ENCODE results near the gene ZFPM1.

The ZFPM1 gene

DNA sequence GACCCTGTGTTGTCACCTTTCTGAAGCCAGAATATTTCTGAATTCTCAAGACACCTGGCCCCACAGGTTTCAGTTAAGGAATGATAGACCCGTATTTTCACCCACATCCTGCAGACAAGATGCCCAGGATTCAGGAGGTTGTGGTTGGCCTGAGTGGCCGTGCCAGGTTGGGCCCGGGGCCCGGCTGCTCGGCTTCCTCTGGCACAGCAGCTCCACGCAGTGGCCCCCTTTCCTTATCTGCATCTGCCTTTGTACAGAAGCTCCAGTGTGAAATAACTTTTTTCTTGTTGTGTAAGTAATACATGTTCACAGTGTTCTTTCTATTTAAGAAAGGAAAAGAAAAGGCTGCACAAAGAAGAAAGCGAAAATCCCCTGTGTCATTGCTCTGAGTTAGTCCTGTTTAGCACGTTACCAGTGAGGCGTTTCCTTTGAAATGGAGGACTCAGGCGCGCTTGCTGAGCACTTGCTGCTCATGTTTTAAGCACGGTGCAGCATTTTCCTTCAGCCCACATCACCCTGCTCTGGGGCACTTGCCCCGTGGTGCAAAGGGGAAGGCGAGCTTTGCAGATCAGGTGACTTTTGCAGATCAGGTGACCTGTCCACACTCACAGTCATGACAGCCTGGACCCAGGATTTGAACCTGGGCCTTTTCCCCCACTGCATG is 130.0 kb downstream of the ZFPM1 start:
- TF ChIP-seq CTCF (IDR thresholded peaks at IDR 0.05; ENCODE audit: insufficient read depth, low read length, poor library complexity, severe bottlenecking) (no peak), EZH2phosphoT487 (conservative IDR thresholded peaks at IDR 0.05; ENCODE audit: low read length) (no peak)
- no peaks in the 10 kb centered on the region for H3K36me3 ChIP-seq (ENCODE audit: low read length)

DNA sequence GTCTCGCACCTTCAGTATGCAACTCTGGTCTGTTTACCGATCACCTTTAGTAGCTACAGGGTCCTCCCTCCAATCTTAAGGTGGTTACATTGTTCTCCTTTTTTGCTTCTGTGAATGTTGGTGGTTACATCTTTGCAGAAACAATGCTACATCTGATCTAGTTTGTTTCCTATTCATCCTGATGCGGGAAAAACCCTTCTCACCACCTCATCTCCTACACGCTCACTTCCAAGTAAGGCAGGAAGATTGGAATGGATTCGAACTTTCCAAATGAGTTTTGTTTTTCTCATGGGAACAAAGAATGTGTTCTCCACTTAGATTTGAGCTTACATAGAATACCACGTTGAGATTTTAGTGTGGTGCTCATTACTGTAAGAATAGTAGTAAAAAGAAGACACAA is 131.6 kb downstream of the ZFPM1 start:
- Histone ChIP-seq H3K27me3 (ENCODE audit: low read length) (no peaks in the 10 kb centered on the region), H3F3A (ENCODE audit: insufficient read depth) (no peaks in the 10 kb centered on the region), H2AFZ (ENCODE audit: low read depth, low read length, severe bottlenecking) (no peak overlapping the region), H3K27ac (ENCODE audit: low read depth, low read length) (no peak overlapping the region), H3K9ac (ENCODE audit: low read length) (no peak overlapping the region), H3K9me2 (replicated peaks; ENCODE audit: insufficient read depth, low read length) (no peaks in the 10 kb centered on the region), H3K4me3 (ENCODE audit: insufficient read depth, low read length, poor library complexity, severe bottlenecking) (no peak overlapping the region), H3K79me2 (ENCODE audit: insufficient read depth, low read length) (peaks cover 55% of the 10 kb centered on the region), H3K36me3 (ENCODE audit: low read length) (no peaks in the 10 kb centered on the region), H3K4me2 (ENCODE audit: low read depth, low read length, poor library complexity, severe bottlenecking) (no peak overlapping the region), H4K20me1 (ENCODE audit: low read depth, low read length) (no peaks in the 10 kb centered on the region; the same call in 1 of the 2 replicates), H3K9me3 (ENCODE audit: insufficient read depth, low read length) (no peaks in the 10 kb centered on the region)
- TF ChIP-seq CTCF (IDR thresholded peaks at IDR 0.05; ENCODE audit: insufficient read depth, low read length, poor library complexity, severe bottlenecking): no peak
- no peak for TF ChIP-seq EZH2phosphoT487 (conservative IDR thresholded peaks at IDR 0.05; ENCODE audit: low read length)

More for the DNA sequence above, 130.0 kb downstream of the ZFPM1 start:
- Histone ChIP-seq H3K9ac (ENCODE audit: low read length) (no peak overlapping the region), H4K20me1 (ENCODE audit: low read depth, low read length) (no peaks in the 10 kb centered on the region; the same call in 1 of the 2 replicates), H3K4me2 (ENCODE audit: low read depth, low read length, poor library complexity, severe bottlenecking) (no peak overlapping the region), H3K27ac (ENCODE audit: low read depth, low read length) (no peak overlapping the region), H2AFZ (ENCODE audit: low read depth, low read length, severe bottlenecking) (no peak overlapping the region), H3K9me2 (replicated peaks; ENCODE audit: insufficient read depth, low read length) (no peaks in the 10 kb centered on the region), H3K27me3 (ENCODE audit: low read length) (no peaks in the 10 kb centered on the region), H3K79me2 (ENCODE audit: insufficient read depth, low read length) (peaks cover 68% of the 10 kb centered on the region), H3K9me3 (ENCODE audit: insufficient read depth, low read length) (no peaks in the 10 kb centered on the region), H3F3A (ENCODE audit: insufficient read depth) (no peaks in the 10 kb centered on the region), H3K4me3 (ENCODE audit: insufficient read depth, low read length, poor library complexity, severe bottlenecking) (no peak overlapping the region)

GRCh38 chr16:88585269-88585668 is 132.2 kb downstream of the ZFPM1 start:
- Histone ChIP-seq H3K27me3 (ENCODE audit: low read length) (no peaks in the 10 kb centered on the region), H3K79me2 (ENCODE audit: insufficient read depth, low read length) (peaks cover 54% of the 10 kb centered on the region), H4K20me1 (ENCODE audit: low read depth, low read length) (no peaks in the 10 kb centered on the region; the same call in 1 of the 2 replicates), H3K4me3 (ENCODE audit: insufficient read depth, low read length, poor library complexity, severe bottlenecking) (no peak overlapping the region), H3K36me3 (ENCODE audit: low read length) (no peaks in the 10 kb centered on the region), H3K9me3 (ENCODE audit: insufficient read depth, low read length) (no peaks in the 10 kb centered on the region), H3K4me2 (ENCODE audit: low read depth, low read length, poor library complexity, severe bottlenecking) (no peak overlapping the region), H3F3A (ENCODE audit: insufficient read depth) (no peaks in the 10 kb centered on the region), H3K9me2 (replicated peaks; ENCODE audit: insufficient read depth, low read length) (no peaks in the 10 kb centered on the region), H3K9ac (ENCODE audit: low read length) (no peak overlapping the region), H2AFZ (ENCODE audit: low read depth, low read length, severe bottlenecking) (no peak overlapping the region), H3K27ac (ENCODE audit: low read depth, low read length) (no peak overlapping the region)
- no peak for TF ChIP-seq CTCF (IDR thresholded peaks at IDR 0.05; ENCODE audit: insufficient read depth, low read length, poor library complexity, severe bottlenecking)
- no peak for TF ChIP-seq EZH2phosphoT487 (conservative IDR thresholded peaks at IDR 0.05; ENCODE audit: low read length)

All from SU-DHL-6 (cell line).